A549 treated with AZD9567 at 1 μM for 4 hours (cell line): ENCODE data around the gene GALNT10. TPM values are rescaled to one million over a fixed set of nuclear protein-coding genes. Genes with fewer than 3 reads are reported as not detected.

Experiments used
- total RNA-seq: library from RNA; stranded (reverse); fragments of 200-300 nt; extraction: Qiagen RNA extraction; gene quantifications from 5 replicates; pipeline ENCODE4 v1.2.3, GENCODE V29; 2022; ENCODE audit not compliant: insufficient read depth

The GALNT10 gene
- total RNA-seq = 67.9 to 99.4 TPM (median 79.2 TPM) in 5 replicates

GRCh38 chr5:154190595-154191304 lies at the start of gene GALNT10:
Gene GALNT10, plus strand, starts transcription at chr5:154190733. Its CDS starts 134 bp downstream, at chr5:154190867.

GRCh38 chr5:154445422-154446194 lies 255.1 kb downstream of the GALNT10 start, which contains the start of gene SAP30L:
Gene SAP30L, plus strand, starts transcription at chr5:154445997. Its CDS starts 608 bp downstream, at chr5:154446605.

Other genes with a start within 250 kb of the GALNT10 start
- 8.5 to 9.8 TPM (median 9.2 TPM) in 5 replicates for gene FAM114A2, start 151.8 kb upstream of the GALNT10 start, total RNA-seq
- 20.3 to 29.0 TPM (median 25.7 TPM) in 5 replicates for gene MFAP3, start 151.8 kb upstream of the GALNT10 start, total RNA-seq